Prostate gland (tissue), 2 donors: ENCODE data around the gene KLF13.

Experiments used
- POLR2A ChIP-seq: fragments of 450-650 bp; IDR thresholded peaks from one replicate; pipeline ENCODE4 v1.6.1; 2016; ENCODE audit warnings: antibody characterized with exemption, mild to moderate bottlenecking
- TF ChIP-seq, protein P1 (sequence below), 4 experiments: fragments of 200-600 bp in 2 of 4; fragments of 450-650 bp in 2 of 4; sonication (generic) in 2 of 4; IDR thresholded peaks; 1 replicate in 3 of 4; 2 replicates in 1 of 4; pipeline ENCODE4 v1.5.1; 2016 to 2019; ENCODE audit warnings: antibody characterized with exemption in 4 of 4, mild to moderate bottlenecking in 2 of 4, moderate library complexity in 2 of 4

DNA sequence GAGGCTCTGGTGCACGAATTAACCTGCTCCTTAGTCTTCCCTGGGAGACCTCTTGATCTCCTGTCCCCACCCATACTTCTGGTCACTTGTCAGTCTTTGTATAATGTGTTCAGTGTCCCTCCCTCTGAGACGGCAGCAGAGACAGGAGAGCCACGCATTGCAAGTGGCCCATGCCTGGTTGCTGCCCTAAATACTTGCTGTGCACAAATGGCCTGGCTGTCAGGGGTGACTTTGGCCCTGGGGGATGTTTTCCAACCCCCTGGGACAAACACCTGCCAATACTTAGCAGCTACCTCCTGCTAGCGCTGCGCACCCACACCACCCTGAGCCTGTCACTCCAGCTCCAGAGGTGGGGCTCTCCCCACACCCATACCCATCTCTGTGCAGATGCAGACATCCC, 17.2 kb downstream of the KLF13 start:
- TF ChIP-seq POLR2A: no peak
- TF ChIP-seq, protein P1, sequence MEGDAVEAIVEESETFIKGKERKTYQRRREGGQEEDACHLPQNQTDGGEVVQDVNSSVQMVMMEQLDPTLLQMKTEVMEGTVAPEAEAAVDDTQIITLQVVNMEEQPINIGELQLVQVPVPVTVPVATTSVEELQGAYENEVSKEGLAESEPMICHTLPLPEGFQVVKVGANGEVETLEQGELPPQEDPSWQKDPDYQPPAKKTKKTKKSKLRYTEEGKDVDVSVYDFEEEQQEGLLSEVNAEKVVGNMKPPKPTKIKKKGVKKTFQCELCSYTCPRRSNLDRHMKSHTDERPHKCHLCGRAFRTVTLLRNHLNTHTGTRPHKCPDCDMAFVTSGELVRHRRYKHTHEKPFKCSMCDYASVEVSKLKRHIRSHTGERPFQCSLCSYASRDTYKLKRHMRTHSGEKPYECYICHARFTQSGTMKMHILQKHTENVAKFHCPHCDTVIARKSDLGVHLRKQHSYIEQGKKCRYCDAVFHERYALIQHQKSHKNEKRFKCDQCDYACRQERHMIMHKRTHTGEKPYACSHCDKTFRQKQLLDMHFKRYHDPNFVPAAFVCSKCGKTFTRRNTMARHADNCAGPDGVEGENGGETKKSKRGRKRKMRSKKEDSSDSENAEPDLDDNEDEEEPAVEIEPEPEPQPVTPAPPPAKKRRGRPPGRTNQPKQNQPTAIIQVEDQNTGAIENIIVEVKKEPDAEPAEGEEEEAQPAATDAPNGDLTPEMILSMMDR (IDR thresholded peaks at IDR 0.05): no peak
